Measurements from ENCODE around the gene VIT. TPM values are rescaled to one million over a fixed set of nuclear protein-coding genes. Genes with fewer than 3 reads are reported as not detected.
A peak's percentile ranks its signal among the peaks of the same experiment; 100 is the strongest.

The VIT gene
- total RNA-seq, 1 donor from 2014 or later = not detected

- no peaks in the 10 kb centered on the region for H3K36me3 Mint-ChIP-seq (ENCODE audit: low read depth, unreplicated experiment)
- no peak overlapping the region for H3K27ac ChIP-seq (ENCODE audit: low read depth, low read length)
- H3K9ac ChIP-seq (ENCODE audit: low read length) = no peak overlapping the region
- no peak for TF ChIP-seq CTCF (IDR thresholded peaks at IDR 0.05; ENCODE audit: insufficient read depth, low read depth, low read length)
- no peak for DNase-seq (ENCODE audit: low read depth)
- peak; percentile 13 for FAIRE-seq
- H3K9me3 ChIP-seq (ENCODE audit: insufficient read depth, low read depth, low read length) = no peaks in the 10 kb centered on the region
- H3K36me3 ChIP-seq (ENCODE audit: insufficient read depth, low read length) = no peaks in the 10 kb centered on the region
- no peak overlapping the region for H3K27ac Mint-ChIP-seq (ENCODE audit: unreplicated experiment)
- no peak overlapping the region for H3K4me3 Mint-ChIP-seq (ENCODE audit: unreplicated experiment)
- H3K79me2 ChIP-seq (ENCODE audit: insufficient read depth, low read length) = no peaks in the 10 kb centered on the region
- H3K4me2 ChIP-seq (ENCODE audit: low read length) = no peak overlapping the region
- no peaks in the 10 kb centered on the region for H3K27me3 ChIP-seq (ENCODE audit: insufficient read depth, low read length)
- H3K4me1 Mint-ChIP-seq (ENCODE audit: low read depth, unreplicated experiment) = peaks cover 8% of the 10 kb centered on the region
- no peaks in the 10 kb centered on the region for H4K20me1 ChIP-seq (ENCODE audit: insufficient read depth, low read length)
- H3K27me3 Mint-ChIP-seq (ENCODE audit: low read depth, unreplicated experiment) = no peaks in the 10 kb centered on the region
- peaks cover 11% of the 10 kb centered on the region for H3K4me1 ChIP-seq (ENCODE audit: insufficient read depth, low read length)
- H3K9me3 Mint-ChIP-seq (ENCODE audit: unreplicated experiment) = peaks cover 2% of the 10 kb centered on the region
- H3K4me3 ChIP-seq (ENCODE audit: insufficient read depth, low read depth, low read length) = no peak overlapping the region
- H2AFZ ChIP-seq (ENCODE audit: low read depth, low read length) = no peak overlapping the region
These were observed 42.4 kb upstream of the VIT start for GRCh38 chr2:36653967-36654694.

GRCh38 chr2:36655453-36655852, 41.1 kb upstream of the VIT start:
- Histone ChIP-seq H2AFZ (ENCODE audit: low read depth, low read length) (no peak overlapping the region), H3K9me3 (ENCODE audit: insufficient read depth, low read depth, low read length) (no peaks in the 10 kb centered on the region), H3K9ac (ENCODE audit: low read length) (no peak overlapping the region), H3K27ac (ENCODE audit: low read depth, low read length) (peak overlapping the region; percentile 71), H3K4me3 (ENCODE audit: insufficient read depth, low read depth, low read length) (no peak overlapping the region), H4K20me1 (ENCODE audit: insufficient read depth, low read length) (no peaks in the 10 kb centered on the region), H3K4me2 (ENCODE audit: low read length) (peak overlapping the region; percentile 26), H3K4me1 (ENCODE audit: insufficient read depth, low read length) (peaks cover 5% of the 10 kb centered on the region), H3K36me3 (ENCODE audit: insufficient read depth, low read length) (no peaks in the 10 kb centered on the region), H3K27me3 (ENCODE audit: insufficient read depth, low read length) (no peaks in the 10 kb centered on the region), H3K79me2 (ENCODE audit: insufficient read depth, low read length) (no peaks in the 10 kb centered on the region)
- DNase-seq (ENCODE audit: low read depth) = peak; percentile 96
- no peak overlapping the region for H3K4me3 Mint-ChIP-seq (ENCODE audit: unreplicated experiment)
- no peaks in the 10 kb centered on the region for H3K36me3 Mint-ChIP-seq (ENCODE audit: low read depth, unreplicated experiment)
- H3K4me1 Mint-ChIP-seq (ENCODE audit: low read depth, unreplicated experiment) = peaks cover 2% of the 10 kb centered on the region
- H3K9me3 Mint-ChIP-seq (ENCODE audit: unreplicated experiment) = no peaks in the 10 kb centered on the region
- no peaks in the 10 kb centered on the region for H3K27me3 Mint-ChIP-seq (ENCODE audit: low read depth, unreplicated experiment)
- TF ChIP-seq CTCF (IDR thresholded peaks at IDR 0.05; ENCODE audit: insufficient read depth, low read depth, low read length) (no peak), EZH2 (IDR thresholded peaks at IDR 0.05; ENCODE audit: insufficient read depth, low read length) (no peak)
- no peak overlapping the region for H3K27ac Mint-ChIP-seq (ENCODE audit: unreplicated experiment)
- FAIRE-seq = peak; percentile 97

DNA sequence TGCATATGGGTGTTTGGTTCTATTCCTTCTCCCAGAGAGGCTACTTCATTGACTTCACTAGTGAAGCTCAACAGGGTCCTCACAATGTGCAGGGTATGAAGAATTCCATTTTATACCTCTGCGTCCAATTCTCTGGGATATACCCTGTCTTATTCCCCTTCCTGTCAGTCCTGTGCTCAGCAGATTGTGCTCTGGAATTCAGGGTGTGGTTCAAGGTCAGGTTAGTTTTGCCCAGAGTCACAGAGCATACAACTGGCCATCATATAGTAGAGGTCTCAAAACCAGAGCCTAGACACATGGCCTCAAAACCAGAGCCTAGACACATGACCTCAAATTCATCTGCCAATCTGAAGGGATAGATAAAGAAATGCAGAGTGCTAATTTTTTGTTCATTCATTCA, 38.8 kb upstream of the VIT start:
- FAIRE-seq = no peak
- Histone ChIP-seq H3K79me2 (ENCODE audit: insufficient read depth, low read length) (no peaks in the 10 kb centered on the region), H3K9me3 (ENCODE audit: insufficient read depth, low read depth, low read length) (no peaks in the 10 kb centered on the region), H3K27me3 (ENCODE audit: insufficient read depth, low read length) (no peaks in the 10 kb centered on the region), H3K27ac (ENCODE audit: low read depth, low read length) (no peak overlapping the region), H2AFZ (ENCODE audit: low read depth, low read length) (no peak overlapping the region), H3K4me3 (ENCODE audit: insufficient read depth, low read depth, low read length) (no peak overlapping the region), H3K4me1 (ENCODE audit: insufficient read depth, low read length) (peaks cover 5% of the 10 kb centered on the region), H3K4me2 (ENCODE audit: low read length) (no peak overlapping the region), H4K20me1 (ENCODE audit: insufficient read depth, low read length) (no peaks in the 10 kb centered on the region), H3K36me3 (ENCODE audit: insufficient read depth, low read length) (no peaks in the 10 kb centered on the region), H3K9ac (ENCODE audit: low read length) (no peak overlapping the region)
- no peaks in the 10 kb centered on the region for H3K36me3 Mint-ChIP-seq (ENCODE audit: low read depth, unreplicated experiment)
- DNase-seq (ENCODE audit: low read depth) = no peak
- no peak overlapping the region for H3K27ac Mint-ChIP-seq (ENCODE audit: unreplicated experiment)
- TF ChIP-seq CTCF (IDR thresholded peaks at IDR 0.05; ENCODE audit: insufficient read depth, low read depth, low read length) = no peak
- TF ChIP-seq EZH2 (IDR thresholded peaks at IDR 0.05; ENCODE audit: insufficient read depth, low read length) = no peak
- H3K4me1 Mint-ChIP-seq (ENCODE audit: low read depth, unreplicated experiment) = peaks cover 2% of the 10 kb centered on the region
- H3K27me3 Mint-ChIP-seq (ENCODE audit: low read depth, unreplicated experiment) = no peaks in the 10 kb centered on the region
- H3K4me3 Mint-ChIP-seq (ENCODE audit: unreplicated experiment) = no peak overlapping the region
- no peaks in the 10 kb centered on the region for H3K9me3 Mint-ChIP-seq (ENCODE audit: unreplicated experiment)

Data from astrocyte (in vitro differentiated cells and primary cell).